ENCODE measurements around the gene FAM78B. TPM values are rescaled to one million over a fixed set of nuclear protein-coding genes. Genes with fewer than 3 reads are reported as not detected.

Gene FAM78B
- total and polyA plus RNA-seq, 2 experiments from 2014 or later: 0.77 TPM; not detected in 1

GRCh38 chr1:166053395-166053794 lies 113.4 kb downstream of the FAM78B start:
- no peaks in the 10 kb centered on the region for H3K79me2 ChIP-seq
- H3K36me3 ChIP-seq (replicated peaks; ENCODE audit: insufficient read depth, low read depth): no peaks in the 10 kb centered on the region
- no peak for TF ChIP-seq EZH2phosphoT487 (IDR thresholded peaks at IDR 0.05; ENCODE audit: low read depth, severe bottlenecking, unreplicated experiment)
- TF ChIP-seq CTCF (IDR thresholded peaks at IDR 0.05; ENCODE audit: poor library complexity): no peak
- TF ChIP-seq EZH2 (IDR thresholded peaks at IDR 0.05; ENCODE audit: borderline replicate concordance): no peak
- H3K27me3 ChIP-seq: no peaks in the 10 kb centered on the region
- no peak for DNase-seq (ENCODE audit: low spot score)
- no peak overlapping the region for H3K4me2 ChIP-seq
- no peaks in the 10 kb centered on the region for H3K9me3 ChIP-seq (ENCODE audit: low read depth)
- no peaks in the 10 kb centered on the region for H4K20me1 ChIP-seq (ENCODE audit: insufficient read depth, poor library complexity, severe bottlenecking)
- no peaks in the 10 kb centered on the region for H3K4me1 ChIP-seq (ENCODE audit: insufficient read depth)
- 84% methylated on average over 3 of the region's 3 CpGs for WGBS (ENCODE audit: low lambda C conversion rate, missing lambda C conversion rate)
- no peak overlapping the region for H2AFZ ChIP-seq
- H3K27ac ChIP-seq: no peak overlapping the region
- H3K9me2 ChIP-seq (replicated peaks; ENCODE audit: insufficient read depth): no peaks in the 10 kb centered on the region
- no peak overlapping the region for H3K4me3 ChIP-seq

DNA sequence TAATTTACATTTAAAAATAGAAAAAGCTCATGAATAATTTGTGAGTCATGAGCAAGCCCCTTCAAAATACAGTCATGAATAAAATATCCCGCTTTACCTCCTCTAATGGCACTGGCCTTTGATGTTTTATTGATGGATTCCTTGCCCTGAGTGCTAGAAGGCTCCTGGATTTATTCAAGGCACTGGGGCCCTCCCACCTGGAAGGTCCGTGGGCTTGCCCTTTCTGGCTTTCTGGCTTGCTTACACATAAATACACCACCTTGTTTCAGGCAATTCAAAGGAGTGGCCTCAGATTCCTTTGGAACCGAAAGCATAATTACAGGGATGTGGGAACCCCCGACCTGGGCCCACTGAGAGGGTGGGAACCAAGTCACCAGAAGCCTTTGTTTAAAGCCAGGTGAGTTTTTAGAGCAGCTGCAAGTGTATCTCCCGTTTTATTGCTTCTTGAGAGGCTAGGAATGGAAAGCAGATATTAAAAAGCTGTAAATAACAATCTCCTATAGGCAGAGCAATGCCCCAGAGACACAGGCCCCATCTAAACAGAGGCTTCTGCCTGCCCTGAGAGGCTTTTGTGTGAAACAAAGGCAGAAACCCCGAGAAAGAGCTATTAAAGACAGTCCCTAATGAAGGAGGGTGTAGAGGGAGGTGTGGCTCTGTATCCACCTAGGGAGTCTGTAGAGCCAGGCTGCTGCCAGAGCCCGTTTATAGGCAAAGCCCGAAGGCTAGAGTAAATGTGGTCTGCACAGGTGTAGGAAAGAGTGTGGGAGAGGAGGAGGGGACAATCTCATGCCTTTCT lies 126.4 kb downstream of the FAM78B start:
- WGBS (ENCODE audit: low lambda C conversion rate, missing lambda C conversion rate): 37% methylated on average over 8 of the region's 8 CpGs
- H2AFZ ChIP-seq: no peak overlapping the region
- H3K27ac ChIP-seq: no peak overlapping the region
- no peaks in the 10 kb centered on the region for H3K4me1 ChIP-seq (ENCODE audit: insufficient read depth)
- no peaks in the 10 kb centered on the region for H3K9me2 ChIP-seq (replicated peaks; ENCODE audit: insufficient read depth)
- H3K9me3 ChIP-seq (ENCODE audit: low read depth): no peaks in the 10 kb centered on the region
- H3K27me3 ChIP-seq: peaks cover 5% of the 10 kb centered on the region
- no peaks in the 10 kb centered on the region for H3K36me3 ChIP-seq (replicated peaks; ENCODE audit: insufficient read depth, low read depth)
- no peak for TF ChIP-seq CTCF (IDR thresholded peaks at IDR 0.05; ENCODE audit: poor library complexity)
- H3K79me2 ChIP-seq: no peaks in the 10 kb centered on the region
- no peaks in the 10 kb centered on the region for H4K20me1 ChIP-seq (ENCODE audit: insufficient read depth, poor library complexity, severe bottlenecking)
- no peak overlapping the region for H3K4me2 ChIP-seq
- no peak for DNase-seq (ENCODE audit: low spot score)
- no peak overlapping the region for H3K4me3 ChIP-seq

GRCh38 chr1:166039436-166040201 lies 127.2 kb downstream of the FAM78B start:
- WGBS (ENCODE audit: low lambda C conversion rate, missing lambda C conversion rate): 81% methylated on average over 9 of the region's 9 CpGs
- peaks cover 5% of the 10 kb centered on the region for H3K27me3 ChIP-seq
- no peaks in the 10 kb centered on the region for H3K9me3 ChIP-seq (ENCODE audit: low read depth)
- H3K4me2 ChIP-seq: no peak overlapping the region
- no peak for TF ChIP-seq EZH2 (IDR thresholded peaks at IDR 0.05; ENCODE audit: borderline replicate concordance)
- TF ChIP-seq EZH2phosphoT487 (IDR thresholded peaks at IDR 0.05; ENCODE audit: low read depth, severe bottlenecking, unreplicated experiment): no peak
- no peak for TF ChIP-seq CTCF (IDR thresholded peaks at IDR 0.05; ENCODE audit: poor library complexity)
- no peak for DNase-seq (ENCODE audit: low spot score)
- H3K27ac ChIP-seq: no peak overlapping the region
- no peak overlapping the region for H3K4me3 ChIP-seq
- no peaks in the 10 kb centered on the region for H3K9me2 ChIP-seq (replicated peaks; ENCODE audit: insufficient read depth)
- no peak overlapping the region for H2AFZ ChIP-seq
- H4K20me1 ChIP-seq (ENCODE audit: insufficient read depth, poor library complexity, severe bottlenecking): no peaks in the 10 kb centered on the region
- H3K36me3 ChIP-seq (replicated peaks; ENCODE audit: insufficient read depth, low read depth): no peaks in the 10 kb centered on the region
- H3K79me2 ChIP-seq: no peaks in the 10 kb centered on the region
- no peaks in the 10 kb centered on the region for H3K4me1 ChIP-seq (ENCODE audit: insufficient read depth)
